Activated CD4-positive, alpha-beta T cell treated with anti-CD3 and anti-CD28 coated beads, Interleukin-10, Interleukin-2, amounts not matched to agents 100 ng/mL and 50 ng/mL, durations not matched to agents 16 hours and 8 hours (primary cell): ENCODE results near the gene DNAJA3.

Source experiments
- DNase-seq: peaks from one replicate; pipeline ENCODE4 v3.0.0-alpha.2; 2020

Gene DNAJA3

DNA sequence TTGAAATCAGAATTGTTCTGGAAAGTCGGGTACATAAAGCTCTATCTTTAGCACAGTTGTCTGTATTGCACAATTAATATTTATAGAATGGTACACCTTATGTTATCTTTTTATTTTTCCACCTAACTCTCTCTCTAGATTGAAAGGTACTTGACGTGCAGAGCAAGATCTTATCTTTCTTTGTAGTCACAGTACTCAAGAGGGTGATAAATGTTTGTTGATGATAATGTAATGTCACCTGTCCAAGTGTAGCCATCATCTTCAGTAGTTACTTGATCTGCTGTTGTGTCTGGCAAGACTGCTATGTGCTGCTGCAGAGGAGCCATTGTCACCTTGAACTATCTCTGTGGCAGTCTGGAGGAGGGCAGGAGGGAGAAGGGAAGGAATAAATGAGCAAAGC is 55.9 kb downstream of the DNAJA3 start:
- DNase-seq = no peak

DNA sequence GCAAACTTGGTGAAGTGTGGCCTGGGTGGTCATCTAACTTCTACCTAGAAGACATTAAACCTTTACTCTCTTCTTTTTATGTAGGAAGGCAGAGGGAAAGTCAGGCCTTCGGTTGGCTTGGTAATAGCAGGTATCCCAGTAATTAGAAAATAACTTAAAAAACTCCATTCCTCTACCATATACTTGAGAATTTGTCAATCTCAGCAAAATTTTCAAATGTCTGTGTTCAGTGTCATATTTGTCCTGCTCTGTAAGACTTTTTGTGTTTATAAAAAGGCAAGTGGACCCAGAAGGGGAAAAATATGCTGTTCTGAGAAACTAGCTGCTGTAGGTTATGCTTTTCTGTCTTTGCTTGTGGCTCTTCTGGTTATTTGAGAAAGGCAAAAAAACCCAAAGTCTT is 56.3 kb downstream of the DNAJA3 start:
- no peak for DNase-seq

DNA sequence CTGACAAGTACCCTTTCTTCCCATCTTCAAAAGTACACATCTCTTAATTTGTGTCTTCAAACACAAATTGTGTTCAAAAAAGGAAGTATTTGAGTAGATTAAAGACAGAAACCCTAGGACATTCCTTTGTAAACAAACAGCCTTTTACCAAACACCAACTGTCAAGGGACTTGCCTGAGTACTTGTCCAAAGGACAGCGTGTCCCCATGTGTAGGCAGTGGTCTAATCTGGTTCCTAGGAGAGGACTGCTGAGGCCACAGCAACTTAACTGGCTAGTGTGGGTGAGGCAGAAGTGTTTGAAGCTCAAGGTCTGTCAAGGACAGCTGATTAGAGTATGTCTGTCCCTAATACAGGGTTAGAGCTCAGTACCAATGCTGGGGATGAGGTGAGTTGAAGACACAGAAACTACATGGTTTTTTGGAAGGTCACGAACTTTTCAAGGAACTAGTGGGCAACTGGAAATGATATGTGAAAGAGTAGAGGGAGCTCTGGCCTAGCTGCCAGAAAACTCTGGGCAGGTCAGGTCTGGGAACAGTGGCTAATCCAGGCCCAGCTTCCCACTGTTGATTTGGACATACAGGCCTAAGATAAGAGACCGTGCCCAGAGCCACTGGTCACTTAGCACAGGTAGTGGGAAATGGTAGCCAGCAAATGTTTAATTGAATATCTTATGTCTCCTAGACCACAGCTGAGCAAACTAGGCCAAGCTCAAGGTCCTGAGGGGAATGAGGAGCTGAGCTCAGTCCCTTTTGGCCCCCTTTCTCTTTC is 60.6 kb downstream of the DNAJA3 start:
- DNase-seq = no peak

DNA sequence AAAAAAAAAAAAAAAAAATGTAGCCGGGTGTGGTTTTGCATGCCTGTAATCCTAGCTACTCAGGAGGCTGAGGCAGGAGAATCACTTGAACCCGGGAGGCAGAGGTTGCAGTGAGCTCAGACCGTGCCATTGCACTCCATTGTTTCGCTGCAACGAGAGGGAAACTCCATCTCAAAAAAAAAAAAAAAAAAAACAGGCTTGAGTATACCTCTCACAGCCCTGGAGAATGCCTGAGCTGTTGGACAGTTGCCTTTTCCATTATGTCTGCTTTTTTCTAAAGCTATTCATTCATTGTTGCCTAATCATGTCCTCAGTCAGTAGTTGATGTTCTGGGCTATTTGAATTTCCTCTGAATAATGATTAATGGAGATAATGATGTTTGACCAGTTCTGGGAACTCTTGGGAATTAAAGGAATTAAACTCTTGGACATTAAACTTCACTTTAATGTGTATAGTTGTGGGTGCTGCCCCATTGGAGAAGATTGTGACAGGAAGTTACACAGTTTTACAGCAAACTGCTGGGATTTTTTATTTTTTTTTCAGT is 62.4 kb downstream of the DNAJA3 start:
- DNase-seq = no peak

DNA sequence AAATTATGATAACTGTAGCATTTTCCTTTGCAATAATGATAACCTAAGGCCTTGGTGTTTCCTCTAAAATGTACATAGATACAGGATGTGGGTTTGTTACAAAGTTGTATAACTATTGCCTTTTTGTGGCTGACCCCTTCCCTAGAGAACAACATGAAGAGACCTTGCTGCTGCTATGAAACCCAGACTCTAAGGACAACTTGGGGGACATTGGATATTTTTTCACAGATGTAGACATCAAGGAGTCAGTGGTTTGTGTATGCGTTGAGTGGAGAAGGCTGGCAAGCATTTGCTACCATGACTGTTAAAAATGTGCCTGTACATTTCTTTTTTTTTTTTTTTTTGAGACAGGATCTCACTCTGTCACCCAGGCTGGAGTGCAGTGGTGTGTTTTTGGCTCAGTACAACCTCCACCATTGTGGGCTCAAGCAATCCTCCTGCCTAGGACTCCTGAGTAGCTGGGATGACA is 62.9 kb downstream of the DNAJA3 start:
- DNase-seq = peak; percentile 28

DNA sequence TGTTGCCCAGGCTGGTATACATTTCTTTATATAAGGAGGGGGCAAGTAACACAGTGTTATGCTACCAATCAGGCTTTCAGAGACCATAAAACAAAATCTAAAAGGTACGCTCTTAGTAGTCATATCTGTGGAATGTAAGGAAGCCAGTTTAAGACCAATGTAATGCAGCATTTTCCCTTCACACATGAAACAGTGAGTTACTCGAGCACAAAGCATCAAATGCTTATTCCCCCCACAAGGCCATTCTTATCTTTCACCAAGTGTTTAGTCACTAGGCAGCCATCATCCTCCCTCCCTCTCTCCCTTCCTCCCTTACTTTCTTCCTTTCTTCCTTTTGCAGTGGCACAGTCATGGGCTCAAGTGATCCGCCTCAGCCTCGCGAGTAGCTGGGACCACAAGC is 63.4 kb downstream of the DNAJA3 start:
- no peak for DNase-seq

DNA sequence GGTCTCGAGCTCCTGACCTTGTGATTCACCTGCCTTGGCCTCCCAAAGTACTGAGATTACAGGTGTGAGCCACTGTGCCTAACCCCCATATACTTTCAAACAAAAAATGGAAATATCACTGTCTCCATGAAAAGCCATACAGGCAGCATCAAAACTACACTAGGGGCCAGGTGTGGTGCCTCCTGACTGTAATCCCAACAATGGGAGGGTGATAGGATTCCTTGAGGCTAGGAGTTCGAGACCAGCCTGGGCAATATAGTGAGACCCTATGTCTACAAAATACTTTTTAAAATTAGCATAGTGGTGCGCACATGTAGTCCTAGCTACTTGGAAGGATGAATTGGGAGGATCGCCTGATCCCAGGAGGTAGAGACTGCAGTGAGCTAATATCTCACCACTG is 66.2 kb downstream of the DNAJA3 start:
- DNase-seq = no peak

DNA sequence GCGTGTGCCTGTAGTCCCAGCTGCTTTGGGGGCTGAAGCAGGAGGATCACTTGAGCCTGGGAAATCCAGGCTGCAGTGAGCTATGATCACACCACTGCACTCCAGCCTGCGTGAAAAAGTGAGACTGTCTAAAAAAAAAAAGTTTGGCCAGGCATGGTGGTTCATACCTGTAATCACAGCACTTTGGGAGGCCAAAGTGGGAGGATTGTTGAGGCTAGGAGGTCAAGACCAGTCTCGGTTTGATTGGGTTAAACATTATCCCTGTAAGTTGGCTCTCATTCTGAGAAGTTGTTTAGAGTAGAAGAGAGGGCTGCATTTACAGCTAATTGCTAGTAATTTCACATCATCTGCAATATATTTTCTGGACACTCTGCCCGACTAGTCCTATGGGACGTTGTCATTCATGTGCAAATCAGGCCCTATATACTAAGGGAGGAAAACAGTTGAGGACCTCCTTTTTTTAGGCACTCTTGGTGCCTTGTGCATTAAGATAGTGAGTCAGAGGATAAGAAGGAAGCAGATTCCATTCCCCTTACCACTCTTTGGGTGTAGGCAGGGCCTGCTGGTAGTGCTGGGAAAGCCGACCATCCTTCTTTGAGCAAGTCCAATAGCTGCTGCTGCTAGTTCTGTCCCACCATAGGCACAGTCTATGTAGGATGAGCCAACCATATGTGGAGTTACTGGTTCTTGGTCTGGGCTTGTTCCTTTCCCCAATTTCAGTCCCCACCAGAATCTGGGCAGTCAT is 69.2 kb downstream of the DNAJA3 start:
- no peak for DNase-seq

DNA sequence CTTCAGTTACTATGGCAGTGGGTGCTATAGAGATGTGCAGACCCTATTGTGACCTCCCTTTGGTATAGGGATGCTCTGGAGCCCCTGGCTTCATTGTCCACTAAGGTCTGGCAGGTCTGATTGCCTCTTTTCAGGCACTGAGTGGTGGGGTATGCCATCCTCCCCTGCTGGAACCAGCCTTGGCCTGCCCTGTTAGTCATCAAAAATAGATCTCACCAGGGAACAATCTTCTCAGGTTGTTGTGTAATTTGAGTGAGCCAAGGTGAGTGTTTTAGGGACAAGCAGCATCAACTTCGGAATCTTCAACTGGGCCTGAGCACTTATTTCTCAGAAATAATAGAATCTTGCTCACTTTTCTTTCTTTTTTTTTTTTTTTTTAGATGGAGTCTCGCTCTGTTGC is 70.1 kb downstream of the DNAJA3 start:
- DNase-seq = no peak

DNA sequence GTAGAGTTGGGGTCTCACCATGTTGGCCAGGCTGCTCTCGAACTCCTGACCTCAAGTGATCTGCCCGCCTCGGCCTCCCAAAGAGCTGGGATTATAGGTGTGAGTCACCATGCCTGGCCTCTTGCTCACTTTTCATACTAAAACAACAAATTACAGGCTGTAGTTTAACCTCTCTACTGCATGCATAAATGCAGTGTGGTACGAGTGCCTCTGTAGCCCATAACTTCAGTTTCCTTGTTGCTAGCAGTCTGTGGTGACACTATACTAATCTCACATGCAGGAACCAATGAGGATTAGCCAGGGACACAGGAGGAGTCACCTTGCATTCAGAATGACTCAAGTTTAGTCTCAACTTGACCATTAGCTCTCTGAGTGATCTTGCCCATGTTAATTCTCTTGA is 70.6 kb downstream of the DNAJA3 start:
- DNase-seq = peak; percentile 48

DNA sequence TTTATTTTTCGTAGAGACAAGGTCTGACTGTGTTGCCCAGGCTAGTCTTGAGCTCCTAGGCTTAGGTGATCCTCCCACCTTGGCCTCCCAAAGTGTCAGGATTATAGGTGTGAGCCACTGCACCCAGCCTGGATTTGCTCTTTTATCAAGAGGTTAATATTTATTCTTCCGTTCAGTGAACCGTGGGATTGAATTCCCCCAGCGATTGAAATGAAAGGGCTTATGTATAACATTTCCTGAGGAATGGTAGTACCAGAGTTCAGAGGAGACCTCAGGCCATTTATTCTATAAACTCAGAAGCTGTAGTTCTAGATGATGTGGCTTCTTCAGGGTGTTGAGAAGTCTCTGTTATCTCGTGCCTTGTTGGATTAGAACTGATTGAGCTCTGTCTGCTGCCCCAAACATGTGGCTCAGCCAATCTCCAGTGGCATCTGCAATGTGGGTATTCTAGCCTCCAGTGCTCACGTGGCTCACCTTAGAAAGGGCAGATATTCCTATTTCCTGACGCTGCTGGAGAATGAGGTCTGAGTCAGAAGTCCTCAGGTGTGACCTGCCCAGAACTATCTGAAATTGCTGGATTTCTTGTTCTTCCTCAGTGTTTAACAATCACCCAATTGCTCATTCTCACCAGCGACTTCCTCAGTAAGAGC is 73.0 kb downstream of the DNAJA3 start:
- no peak for DNase-seq

DNA sequence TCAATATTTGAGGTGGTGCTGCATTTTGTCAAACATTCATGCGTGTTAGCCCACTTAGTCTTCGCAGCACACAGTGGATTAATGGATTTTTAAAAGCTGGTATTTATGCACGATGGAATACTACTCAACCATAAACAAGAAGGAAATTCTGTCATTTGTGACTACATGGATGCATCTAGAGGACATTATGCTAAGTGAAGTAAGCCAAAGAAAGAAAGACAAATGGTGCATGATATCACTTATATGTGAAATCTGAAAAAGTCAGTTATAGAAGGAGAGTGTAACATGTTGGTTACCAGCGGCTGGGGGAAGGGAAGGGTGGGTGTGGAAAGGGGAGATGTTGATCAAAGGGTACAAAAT is 73.5 kb downstream of the DNAJA3 start:
- no peak for DNase-seq

DNA sequence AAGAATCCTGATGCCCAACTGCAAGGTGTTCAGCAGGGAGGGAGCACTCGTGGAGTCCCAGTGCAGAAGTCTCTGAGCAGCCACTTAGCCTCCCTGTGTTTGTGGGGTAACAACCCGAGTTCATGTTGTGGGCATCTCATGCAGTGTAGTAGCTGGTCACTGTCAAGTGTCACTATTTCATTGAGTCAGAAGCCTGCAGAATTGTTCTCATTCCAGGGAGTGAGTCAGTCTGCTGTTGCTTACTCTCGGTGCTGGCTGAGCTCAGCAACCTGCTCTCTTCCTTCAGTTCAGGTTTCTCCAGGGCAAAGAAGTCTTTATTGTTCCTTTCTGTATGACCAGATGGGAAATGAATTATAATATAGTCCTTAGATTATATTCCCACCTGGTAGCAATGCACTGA is 74.6 kb downstream of the DNAJA3 start:
- peak; percentile 49 for DNase-seq

DNA sequence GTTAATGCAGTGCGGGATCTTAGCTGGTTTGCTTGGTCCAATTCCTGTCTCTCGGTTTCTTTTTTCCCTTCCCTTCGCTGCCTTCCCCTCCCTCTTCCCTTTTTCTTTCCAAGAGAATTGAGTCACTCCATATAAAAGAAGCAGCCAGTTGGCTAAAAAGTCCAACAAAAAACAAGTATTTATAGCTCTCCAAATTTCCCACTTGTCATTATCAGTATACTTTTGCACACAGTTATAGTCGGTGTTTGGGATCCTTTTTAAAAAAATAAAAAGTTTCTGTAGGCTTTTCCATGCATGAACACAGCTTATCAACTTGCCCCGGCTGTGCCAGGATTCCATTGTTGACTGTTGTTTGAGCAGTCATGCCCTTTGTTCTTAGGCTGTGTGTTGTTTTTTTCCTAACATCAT is 75.4 kb downstream of the DNAJA3 start:
- DNase-seq = no peak

DNA sequence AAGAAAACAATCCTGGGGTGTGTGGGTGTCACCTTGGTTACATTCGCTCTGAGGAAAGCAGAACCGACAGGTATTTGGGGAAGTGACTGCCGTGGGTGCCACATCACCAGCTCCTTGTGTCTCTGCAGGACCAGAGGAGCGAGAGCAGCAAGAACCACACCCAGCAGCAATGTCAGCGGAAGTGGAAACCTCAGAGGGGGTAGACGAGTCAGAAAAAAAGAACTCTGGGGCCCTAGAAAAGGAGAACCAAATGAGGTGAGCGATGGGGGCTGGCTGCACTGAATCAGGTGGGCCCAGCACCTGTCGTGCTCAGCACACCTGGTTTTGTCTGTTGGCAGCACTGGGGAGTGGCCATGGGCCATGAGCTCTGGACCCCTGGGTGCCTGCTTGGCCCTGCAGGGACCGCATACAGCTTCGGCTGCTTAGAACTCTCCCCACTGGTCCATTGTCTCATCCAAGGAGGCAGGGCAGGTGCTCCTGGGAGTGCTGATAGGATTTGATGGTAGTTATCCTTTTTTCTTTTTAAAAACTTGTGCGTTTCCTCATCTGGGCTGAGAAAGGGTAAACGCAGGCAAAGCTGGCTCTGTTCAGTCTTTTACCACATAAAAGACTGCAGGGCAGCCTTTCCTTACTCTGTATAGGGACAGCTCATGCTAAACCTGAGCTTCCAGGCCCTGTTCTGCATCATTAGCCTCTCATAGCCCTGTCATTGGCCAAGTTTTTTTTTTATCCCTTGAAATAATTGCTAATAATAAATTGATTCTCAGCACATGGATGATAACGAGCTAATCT is 79.9 kb downstream of the DNAJA3 start:
- peak; percentile 86 for DNase-seq
